ENCODE results near the gene KCNMA1.

DNA sequence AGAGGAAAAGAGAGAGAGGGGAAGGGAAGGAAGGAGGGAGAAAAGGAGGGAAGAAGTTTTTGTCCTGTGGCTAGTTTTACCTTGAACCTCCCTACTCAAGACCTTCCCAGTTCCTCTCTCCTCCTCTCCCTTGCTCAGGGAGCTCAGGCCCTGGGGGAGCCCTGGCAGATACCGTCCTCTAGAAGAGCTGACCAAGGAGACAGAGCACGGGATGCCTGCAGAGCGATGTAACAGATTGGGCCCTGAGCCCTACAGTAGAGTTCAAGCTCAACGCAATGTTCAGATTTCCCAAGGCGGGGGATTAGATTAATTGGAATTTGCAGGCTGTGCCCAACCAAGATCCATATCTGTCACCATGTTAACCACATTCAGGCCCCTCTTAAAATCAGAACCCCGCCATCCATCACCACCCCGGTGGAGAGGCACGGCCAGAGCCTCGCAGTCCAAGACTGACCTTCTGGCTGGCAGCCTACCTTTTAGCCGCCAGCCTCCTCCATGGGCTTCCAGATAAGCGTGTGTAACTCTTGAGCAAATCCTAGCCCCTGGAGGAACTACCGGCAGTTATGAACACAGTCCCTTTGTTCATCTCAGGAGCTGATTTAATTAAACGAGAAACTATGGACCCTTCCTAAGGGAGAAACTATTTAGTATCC, 70.6 kb downstream of the KCNMA1 start:
- TF ChIP-seq, protein P1, sequence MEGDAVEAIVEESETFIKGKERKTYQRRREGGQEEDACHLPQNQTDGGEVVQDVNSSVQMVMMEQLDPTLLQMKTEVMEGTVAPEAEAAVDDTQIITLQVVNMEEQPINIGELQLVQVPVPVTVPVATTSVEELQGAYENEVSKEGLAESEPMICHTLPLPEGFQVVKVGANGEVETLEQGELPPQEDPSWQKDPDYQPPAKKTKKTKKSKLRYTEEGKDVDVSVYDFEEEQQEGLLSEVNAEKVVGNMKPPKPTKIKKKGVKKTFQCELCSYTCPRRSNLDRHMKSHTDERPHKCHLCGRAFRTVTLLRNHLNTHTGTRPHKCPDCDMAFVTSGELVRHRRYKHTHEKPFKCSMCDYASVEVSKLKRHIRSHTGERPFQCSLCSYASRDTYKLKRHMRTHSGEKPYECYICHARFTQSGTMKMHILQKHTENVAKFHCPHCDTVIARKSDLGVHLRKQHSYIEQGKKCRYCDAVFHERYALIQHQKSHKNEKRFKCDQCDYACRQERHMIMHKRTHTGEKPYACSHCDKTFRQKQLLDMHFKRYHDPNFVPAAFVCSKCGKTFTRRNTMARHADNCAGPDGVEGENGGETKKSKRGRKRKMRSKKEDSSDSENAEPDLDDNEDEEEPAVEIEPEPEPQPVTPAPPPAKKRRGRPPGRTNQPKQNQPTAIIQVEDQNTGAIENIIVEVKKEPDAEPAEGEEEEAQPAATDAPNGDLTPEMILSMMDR (IDR thresholded peaks at IDR 0.05), result no peak
- TF ChIP-seq POLR2A (IDR thresholded peaks at IDR 0.05), result no peak
